Esophagus muscularis mucosa (tissue), 3 donors: Measurements from ENCODE around the gene SDK2.

Experiments
- POLR2A ChIP-seq: fragments of 450-650 bp; IDR thresholded peaks from one replicate; pipeline ENCODE4 v1.6.1; 2017; ENCODE audit warnings: antibody characterized with exemption, moderate library complexity, mild to moderate bottlenecking, low read depth
- POLR2AphosphoS5 ChIP-seq, 2 donors: sonication (generic); formaldehyde crosslinking; IDR thresholded peaks; one replicate each; pipeline ENCODE4 v1.6.1; 2017; ENCODE audit warnings: antibody characterized with exemption in 2 of 2
- TF ChIP-seq, protein P1 (sequence below), 3 experiments: fragments of 200-600 bp in 2 of 3; fragments of 450-650 bp in 1 of 3; sonication (generic) in 2 of 3; IDR thresholded peaks; one replicate each; pipeline ENCODE4 v1.5.1; 2017 to 2019; ENCODE audit warnings: antibody characterized with exemption in 3 of 3, mild to moderate bottlenecking in 2 of 3, moderate library complexity in 1 of 3

DNA sequence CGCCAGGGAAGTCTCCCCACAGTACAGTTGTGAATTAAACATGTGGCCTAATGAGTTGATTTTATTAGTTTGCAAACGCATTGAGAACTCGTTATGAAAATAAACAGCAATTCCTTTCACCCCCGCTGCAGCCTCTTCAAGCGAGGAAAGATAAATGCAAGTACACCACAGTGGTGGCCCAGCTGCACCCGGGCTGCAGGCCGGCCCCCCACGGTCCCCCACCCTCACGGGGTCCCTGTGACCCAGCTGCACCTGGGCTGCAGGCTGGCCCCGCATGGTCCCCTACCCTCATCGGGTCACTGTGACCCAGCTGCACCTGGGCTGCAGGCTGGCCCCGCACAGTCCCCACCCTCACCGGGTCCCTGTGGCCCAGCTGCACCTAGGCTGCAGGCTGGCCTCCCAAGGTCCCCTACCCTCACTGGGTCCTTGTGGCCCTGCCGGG lies 32.2 kb downstream of the SDK2 start:
- TF ChIP-seq POLR2AphosphoS5 (IDR thresholded peaks at IDR 0.05), result no peak
- TF ChIP-seq, protein P1, sequence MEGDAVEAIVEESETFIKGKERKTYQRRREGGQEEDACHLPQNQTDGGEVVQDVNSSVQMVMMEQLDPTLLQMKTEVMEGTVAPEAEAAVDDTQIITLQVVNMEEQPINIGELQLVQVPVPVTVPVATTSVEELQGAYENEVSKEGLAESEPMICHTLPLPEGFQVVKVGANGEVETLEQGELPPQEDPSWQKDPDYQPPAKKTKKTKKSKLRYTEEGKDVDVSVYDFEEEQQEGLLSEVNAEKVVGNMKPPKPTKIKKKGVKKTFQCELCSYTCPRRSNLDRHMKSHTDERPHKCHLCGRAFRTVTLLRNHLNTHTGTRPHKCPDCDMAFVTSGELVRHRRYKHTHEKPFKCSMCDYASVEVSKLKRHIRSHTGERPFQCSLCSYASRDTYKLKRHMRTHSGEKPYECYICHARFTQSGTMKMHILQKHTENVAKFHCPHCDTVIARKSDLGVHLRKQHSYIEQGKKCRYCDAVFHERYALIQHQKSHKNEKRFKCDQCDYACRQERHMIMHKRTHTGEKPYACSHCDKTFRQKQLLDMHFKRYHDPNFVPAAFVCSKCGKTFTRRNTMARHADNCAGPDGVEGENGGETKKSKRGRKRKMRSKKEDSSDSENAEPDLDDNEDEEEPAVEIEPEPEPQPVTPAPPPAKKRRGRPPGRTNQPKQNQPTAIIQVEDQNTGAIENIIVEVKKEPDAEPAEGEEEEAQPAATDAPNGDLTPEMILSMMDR (IDR thresholded peaks at IDR 0.05), result no peak
- TF ChIP-seq POLR2A, result no peak
